Breast epithelium (tissue), 3 donors: ENCODE results near the gene IQCH.

Experiments
- POLR2A ChIP-seq: fragments of 450-650 bp; IDR thresholded peaks from one replicate; pipeline ENCODE4 v1.6.1; 2016; ENCODE audit warnings: antibody characterized with exemption, mild to moderate bottlenecking, moderate library complexity
- TF ChIP-seq, protein P1 (sequence below), 3 donors: fragments of 450-650 bp; IDR thresholded peaks; one replicate each; pipeline ENCODE4 v1.5.1; 2016 to 2017; ENCODE audit warnings: antibody characterized with exemption in 3 of 3, mild to moderate bottlenecking in 3 of 3, moderate library complexity in 3 of 3

DNA sequence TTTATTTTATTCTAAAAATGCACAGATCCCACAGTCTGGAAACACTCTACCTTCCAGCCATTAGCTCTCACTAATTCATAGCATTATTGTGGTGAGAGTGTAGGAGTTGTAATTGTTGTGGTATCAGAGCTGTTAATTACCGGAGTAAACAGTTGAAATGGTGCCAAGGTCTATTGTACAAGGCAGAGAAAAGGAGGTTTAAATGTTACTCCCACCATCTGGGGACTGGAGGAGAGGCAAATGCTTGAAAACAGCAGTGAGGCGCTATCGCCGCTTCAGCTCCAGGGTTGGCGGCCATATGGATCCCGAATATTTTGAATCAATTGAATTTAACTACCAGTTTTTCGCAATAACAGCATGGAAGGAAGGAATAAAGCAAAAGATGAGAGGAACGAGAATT, 153.2 kb downstream of the IQCH start:
- no peak for TF ChIP-seq POLR2A
- TF ChIP-seq, protein P1, sequence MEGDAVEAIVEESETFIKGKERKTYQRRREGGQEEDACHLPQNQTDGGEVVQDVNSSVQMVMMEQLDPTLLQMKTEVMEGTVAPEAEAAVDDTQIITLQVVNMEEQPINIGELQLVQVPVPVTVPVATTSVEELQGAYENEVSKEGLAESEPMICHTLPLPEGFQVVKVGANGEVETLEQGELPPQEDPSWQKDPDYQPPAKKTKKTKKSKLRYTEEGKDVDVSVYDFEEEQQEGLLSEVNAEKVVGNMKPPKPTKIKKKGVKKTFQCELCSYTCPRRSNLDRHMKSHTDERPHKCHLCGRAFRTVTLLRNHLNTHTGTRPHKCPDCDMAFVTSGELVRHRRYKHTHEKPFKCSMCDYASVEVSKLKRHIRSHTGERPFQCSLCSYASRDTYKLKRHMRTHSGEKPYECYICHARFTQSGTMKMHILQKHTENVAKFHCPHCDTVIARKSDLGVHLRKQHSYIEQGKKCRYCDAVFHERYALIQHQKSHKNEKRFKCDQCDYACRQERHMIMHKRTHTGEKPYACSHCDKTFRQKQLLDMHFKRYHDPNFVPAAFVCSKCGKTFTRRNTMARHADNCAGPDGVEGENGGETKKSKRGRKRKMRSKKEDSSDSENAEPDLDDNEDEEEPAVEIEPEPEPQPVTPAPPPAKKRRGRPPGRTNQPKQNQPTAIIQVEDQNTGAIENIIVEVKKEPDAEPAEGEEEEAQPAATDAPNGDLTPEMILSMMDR (IDR thresholded peaks at IDR 0.05): no peak
